GM12878 (cell line): ENCODE measurements around the gene LIMS1. TPM values are rescaled to one million over a fixed set of nuclear protein-coding genes. Genes with fewer than 3 reads are reported as not detected.

ENCODE experiments used
- ATAC-seq: fragments of 200-7000 bp; cut with Tn5 transposase; 3 replicates; pipeline ENCODE4 v1.9.1; 2020; ENCODE audit warnings: mild to moderate bottlenecking, moderate library complexity
- BruUV-seq: library from RNA; stranded (reverse); fragments of 400-500 nt; replicated peaks from 2 replicates; lab custom pipeline; 2021; lab: Mats Ljungman, UMichigan
- CTCF ChIA-PET: fragments of 300-600 bp; sonication (Branson Sonifier 250); formaldehyde crosslinking; extraction: SDS; loops from one replicate; lab custom pipeline; 2021; ENCODE audit warnings: inconsistent platforms; lab: Yijun Ruan, JAX
- POLR2A ChIA-PET: fragments of 350-600 bp; formaldehyde crosslinking; extraction: SDS; loops from one replicate; lab custom pipeline; 2021; ENCODE audit warnings: inconsistent platforms; lab: Charles Lee
- RAD21 ChIA-PET: fragments of 300-600 bp; sonication (Branson Sonifier 250); formaldehyde crosslinking; loops from one replicate; lab custom pipeline; 2023; ENCODE audit warnings: antibody characterized with exemption; ENCODE audit not compliant: unreplicated experiment; lab: Charles Lee
- SMC1A ChIA-PET: fragments of 300-600 bp; sonication (Branson Sonifier 250); formaldehyde crosslinking; loops from one replicate; lab custom pipeline; 2023; ENCODE audit not compliant: unreplicated experiment, uncharacterized antibody; lab: Charles Lee
- DNase-seq: peaks from one replicate; pipeline ENCODE4 v3.0.0-alpha.2; 2011; ENCODE audit warnings: low read depth, low spot score
- FAIRE-seq: peaks from 3 replicates; lab custom pipeline; 2011; peaks lifted over from hg19 to GRCh38; lab: Jason Lieb, UNC
- H2AFZ ChIP-seq: 2 replicates; pipeline ENCODE4 v1.6.0; 2011; ENCODE audit warnings: low read depth, low read length, control low read depth; ENCODE audit not compliant: control insufficient read depth
- H3K27ac ChIP-seq: 2 replicates; pipeline ENCODE4 v1.5.1; 2011; ENCODE audit warnings: control low read depth; ENCODE audit not compliant: control insufficient read depth, insufficient read depth
- H3K27me3 ChIP-seq, 2 experiments: replicated peaks in 1 of 2; 2 replicates each; pipeline versions ENCODE4 v1.6.0 to v1.6.1; 2011; ENCODE audit warnings: low read length in 1 of 2; ENCODE audit not compliant: control insufficient read depth in 2 of 2, insufficient read depth in 2 of 2
- H3K36me3 ChIP-seq, 2 experiments: 2 replicates each; pipeline ENCODE4 v1.5.1; 2011; ENCODE audit warnings: low read length in 1 of 2; ENCODE audit not compliant: control insufficient read depth in 2 of 2, insufficient read depth in 2 of 2
- H3K4me1 ChIP-seq: 2 replicates; pipeline ENCODE4 v1.6.1; 2011; ENCODE audit warnings: mild to moderate bottlenecking, low read length, moderate library complexity, mixed read lengths; ENCODE audit not compliant: control insufficient read depth, insufficient read depth
- H3K4me2 ChIP-seq: 2 replicates; pipeline ENCODE4 v1.6.0; 2011; ENCODE audit warnings: control low read depth; ENCODE audit not compliant: control insufficient read depth, insufficient read depth
- H3K4me3 ChIP-seq: fragments of 200-600 bp; sonication (generic); 2 replicates; pipeline ENCODE4 v1.5.1; 2016
- H3K79me2 ChIP-seq: 2 replicates; pipeline ENCODE4 v1.6.0; 2011; ENCODE audit warnings: low read length; ENCODE audit not compliant: control insufficient read depth, insufficient read depth
- H3K9ac ChIP-seq: 2 replicates; pipeline ENCODE4 v1.8.0; 2011; ENCODE audit warnings: low read length, control low read depth, mixed read lengths; ENCODE audit not compliant: control insufficient read depth, insufficient read depth
- H3K9me3 ChIP-seq: replicated peaks from 3 replicates; pipeline ENCODE4 v1.5.1; 2011; ENCODE audit warnings: mild to moderate bottlenecking, low read length; ENCODE audit not compliant: control insufficient read depth, insufficient read depth
- H4K20me1 ChIP-seq: 2 replicates; pipeline ENCODE4 v1.6.0; 2011; ENCODE audit not compliant: control insufficient read depth, insufficient read depth
- EZH2 ChIP-seq: IDR thresholded peaks from 2 replicates; pipeline ENCODE4 v1.6.1; 2012; ENCODE audit warnings: low read depth, mild to moderate bottlenecking, control low read depth, inconsistent platforms, low read length, borderline replicate concordance; ENCODE audit not compliant: control insufficient read depth
- FOXK2 ChIP-seq: fragments of 450-650 bp; IDR thresholded peaks from 2 replicates; pipeline ENCODE4 v1.6.1; 2017; ENCODE audit warnings: mild to moderate bottlenecking, moderate library complexity
- POLR2AphosphoS2 ChIP-seq: IDR thresholded peaks from 2 replicates; pipeline ENCODE4 v1.6.1; 2011; ENCODE audit warnings: low read depth, mild to moderate bottlenecking, low read length, improper control_type of control experiment, moderate library complexity
- SIX5 ChIP-seq: IDR thresholded peaks from 2 replicates; pipeline ENCODE4 v1.6.1; 2011; ENCODE audit warnings: mild to moderate bottlenecking, low read depth, low read length, moderate library complexity; ENCODE audit not compliant: severe bottlenecking
- SMAD1 ChIP-seq: fragments of 450-650 bp; IDR thresholded peaks from 2 replicates; pipeline ENCODE4 v1.6.1; 2018; ENCODE audit warnings: mild to moderate bottlenecking, low read depth; ENCODE audit not compliant: partially characterized antibody
- SMARCA5 ChIP-seq: fragments of 450-650 bp; IDR thresholded peaks from 2 replicates; pipeline ENCODE4 v1.6.1; 2017; ENCODE audit warnings: mild to moderate bottlenecking
- WGBS: methylation state at CpG from one replicate; pipeline ENCODE4 v1.1.6; 2016; ENCODE audit warnings: low lambda C conversion rate; ENCODE audit not compliant: insufficient replicate concordance, insufficient coverage; ENCODE audit errors: missing lambda C conversion rate; 5-methylcytosine and 5-hydroxymethylcytosine counted together
- in situ Hi-C: fragments of 300-500 bp; cut with MboI; formaldehyde crosslinking; loops from 9 replicates; pipeline ENCODE4 v1.14.3; 2018; ENCODE audit warnings: mixed read lengths
- intact Hi-C: fragments of 100-400 bp; cut with micrococcal nuclease; formaldehyde crosslinking; loops from one replicate; pipeline ENCODE4 v1.14.2; 2022; ENCODE audit not compliant: unreplicated experiment
- polyA plus RNA-seq, 11 experiments: library from polyadenylated mRNA; depleted of rRNA in 4 of 11; unstranded in 6 of 11; stranded (reverse) in 5 of 11; fragments of >200 nt; fragmentation: Nextera tagmentation in 4 of 11; fragmentation: Illumina TruSeq in 1 of 11; extraction: Ambion mirVana in 4 of 11; extraction: Trizol in 1 of 11; gene quantifications; 1 replicate in 1 of 11; 2 replicates in 10 of 11; pipeline versions ENCODE4 v1.2.1 to v1.2.3, GENCODE V29; 2011 to 2016; ENCODE audit warnings: inconsistent platforms in 2 of 11, missing spikeins in 2 of 11, low read depth in 1 of 11
- total RNA-seq, 4 experiments: library from RNA; depleted of rRNA in 3 of 4; stranded (reverse); fragments of >200 nt in 3 of 4; fragmentation: Illumina TruSeq in 1 of 4; extraction: Trizol in 1 of 4; gene quantifications; 2 replicates each; pipeline versions ENCODE4 v1.2.1 to v1.2.3, GENCODE V29; 2013 to 2021
- TF ChIP-seq, protein P1 (sequence below): fragments of 450-650 bp; formaldehyde crosslinking; IDR thresholded peaks from 2 replicates; pipeline ENCODE4 v1.5.0; 2022; ENCODE audit warnings: mild to moderate bottlenecking, missing genetic modification characterization
- TF ChIP-seq, protein P2 (sequence below): fragments of 450-650 bp; conservative IDR thresholded peaks from 2 replicates; pipeline ENCODE4 v1.6.1; 2017; ENCODE audit warnings: mild to moderate bottlenecking, moderate library complexity
- TF ChIP-seq, protein P3 (sequence below), 3 experiments: IDR thresholded peaks in 2 of 3; conservative IDR thresholded peaks in 1 of 3; 2 replicates each; pipeline ENCODE4 v1.5.1; 2011; ENCODE audit warnings: low read depth in 3 of 3, low read length in 3 of 3, mild to moderate bottlenecking in 3 of 3, control low read depth in 2 of 3, moderate library complexity in 2 of 3, inconsistent platforms in 1 of 3, mixed read lengths in 1 of 3; ENCODE audit not compliant: control insufficient read depth in 2 of 3, insufficient read depth in 1 of 3; ENCODE audit errors: extremely low read depth in 1 of 3
- TF ChIP-seq, protein P4 (sequence below): fragments of 450-650 bp; IDR thresholded peaks from 2 replicates; pipeline ENCODE4 v1.6.1; 2017; ENCODE audit warnings: antibody characterized with exemption, mild to moderate bottlenecking, moderate library complexity

The LIMS1 gene
- total and polyA plus RNA-seq, 10 of the 15 experiments (the other 5 are each of a cell fraction or from before 2014, with no cell fraction given): 15.7 to 98.1 (median 43.9) TPM

DNA sequence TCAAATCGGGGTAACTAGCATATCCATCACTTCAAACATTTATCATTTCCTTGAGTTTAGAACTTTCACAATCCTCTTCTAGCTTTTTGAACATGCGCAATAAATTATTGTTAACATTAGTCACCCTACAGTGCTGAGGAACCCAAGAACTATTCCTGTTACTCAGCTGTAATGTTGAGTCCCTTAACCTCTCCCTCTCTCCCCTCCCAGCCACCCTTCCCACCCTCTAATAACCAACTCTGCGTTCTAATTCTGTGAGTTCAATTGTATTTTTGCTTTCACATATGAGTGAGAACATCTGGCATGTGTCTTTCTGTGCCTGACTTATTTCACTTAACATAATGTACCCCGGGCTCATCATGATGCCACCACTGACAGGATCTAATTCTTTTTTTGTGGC is 106.5 kb downstream of the LIMS1 start (continued):
- TF ChIP-seq, protein P1, sequence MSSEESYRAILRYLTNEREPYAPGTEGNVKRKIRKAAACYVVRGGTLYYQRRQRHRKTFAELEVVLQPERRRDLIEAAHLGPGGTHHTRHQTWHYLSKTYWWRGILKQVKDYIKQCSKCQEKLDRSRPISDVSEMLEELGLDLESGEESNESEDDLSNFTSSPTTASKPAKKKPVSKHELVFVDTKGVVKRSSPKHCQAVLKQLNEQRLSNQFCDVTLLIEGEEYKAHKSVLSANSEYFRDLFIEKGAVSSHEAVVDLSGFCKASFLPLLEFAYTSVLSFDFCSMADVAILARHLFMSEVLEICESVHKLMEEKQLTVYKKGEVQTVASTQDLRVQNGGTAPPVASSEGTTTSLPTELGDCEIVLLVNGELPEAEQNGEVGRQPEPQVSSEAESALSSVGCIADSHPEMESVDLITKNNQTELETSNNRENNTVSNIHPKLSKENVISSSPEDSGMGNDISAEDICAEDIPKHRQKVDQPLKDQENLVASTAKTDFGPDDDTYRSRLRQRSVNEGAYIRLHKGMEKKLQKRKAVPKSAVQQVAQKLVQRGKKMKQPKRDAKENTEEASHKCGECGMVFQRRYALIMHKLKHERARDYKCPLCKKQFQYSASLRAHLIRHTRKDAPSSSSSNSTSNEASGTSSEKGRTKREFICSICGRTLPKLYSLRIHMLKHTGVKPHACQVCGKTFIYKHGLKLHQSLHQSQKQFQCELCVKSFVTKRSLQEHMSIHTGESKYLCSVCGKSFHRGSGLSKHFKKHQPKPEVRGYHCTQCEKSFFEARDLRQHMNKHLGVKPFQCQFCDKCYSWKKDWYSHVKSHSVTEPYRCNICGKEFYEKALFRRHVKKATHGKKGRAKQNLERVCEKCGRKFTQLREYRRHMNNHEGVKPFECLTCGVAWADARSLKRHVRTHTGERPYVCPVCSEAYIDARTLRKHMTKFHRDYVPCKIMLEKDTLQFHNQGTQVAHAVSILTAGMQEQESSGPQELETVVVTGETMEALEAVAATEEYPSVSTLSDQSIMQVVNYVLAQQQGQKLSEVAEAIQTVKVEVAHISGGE: no peak
- TF ChIP-seq, all 136 proteins: peak for 0

DNA sequence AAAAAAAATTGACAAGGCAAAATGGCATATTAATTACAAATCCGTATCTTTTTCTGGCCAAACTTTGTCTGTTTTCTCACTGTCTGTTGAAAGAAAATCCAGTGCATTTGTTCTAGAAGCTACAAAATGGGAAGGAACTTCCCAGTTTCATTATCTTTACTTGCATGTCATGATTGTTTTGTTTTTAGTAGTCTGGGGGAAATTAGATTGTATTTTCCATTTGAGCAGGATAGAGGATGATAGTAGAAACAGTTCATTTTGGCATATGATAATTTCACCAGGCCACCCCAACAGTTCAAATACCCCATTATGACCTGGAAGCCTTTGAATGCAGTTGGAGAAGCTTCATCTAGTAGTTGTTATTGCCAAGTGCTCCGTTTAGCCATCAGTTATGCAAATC is 107.5 kb downstream of the LIMS1 start:
- no peak for FAIRE-seq
- DNase-seq: no peak
- H3K27me3 ChIP-seq: no peaks in the 10 kb centered on the region
- H3K9me3 ChIP-seq: no peaks in the 10 kb centered on the region; the same call in 2 of the 3 replicates
- ChIA-PET SMC1A (interaction anchor here (0.8 to 23.9 kb wide), 10 partner anchors 8 to 96 kb away, joined by 3 to 800 read pairs (median 5); no protein-coding TSS in a partner anchor), RAD21 (interaction anchor here (0.7 to 2.4 kb wide), 2 partner anchors 30 to 35 kb away, joined by 3 to 7 read pairs; no protein-coding TSS in a partner anchor), CTCF (interaction anchor here (1.3 to 10.4 kb wide), 3 partner anchors 18 to 82 kb away, joined by 3 to 161 read pairs (median 5); no protein-coding TSS in a partner anchor), POLR2A (interaction anchor here (0.8 kb wide), 2 partner anchors 36 to 190 kb away, joined by 3 to 4 read pairs; no protein-coding TSS in a partner anchor)
- H3K79me2 ChIP-seq: peaks cover 1% of the 10 kb centered on the region; the same call in 1 of the 2 replicates
- peaks cover 9% of the 10 kb centered on the region for H3K4me1 ChIP-seq
- no peak for ATAC-seq
- no peaks in the 10 kb centered on the region for H4K20me1 ChIP-seq
- WGBS: 50% methylated on average over 2 of the region's 2 CpGs
- H3K4me3 ChIP-seq: no peak overlapping the region
- no TSS peak for BruUV-seq
- no peak overlapping the region for H2AFZ ChIP-seq
- no peak overlapping the region for H3K9ac ChIP-seq
- H3K36me3 ChIP-seq: no peaks in the 10 kb centered on the region; a peak in 1 of 4 replicates
- in situ Hi-C loops: no loop called here
- H3K27ac ChIP-seq: no peak overlapping the region
- H3K4me2 ChIP-seq: no peak overlapping the region
- intact Hi-C loops: no loop called here
- TF ChIP-seq FOXK2 (no peak), EZH2 (no peak), POLR2AphosphoS2 (no peak), SIX5 (no peak), SMAD1 (no peak), SMARCA5 (no peak)
- TF ChIP-seq, protein P2, sequence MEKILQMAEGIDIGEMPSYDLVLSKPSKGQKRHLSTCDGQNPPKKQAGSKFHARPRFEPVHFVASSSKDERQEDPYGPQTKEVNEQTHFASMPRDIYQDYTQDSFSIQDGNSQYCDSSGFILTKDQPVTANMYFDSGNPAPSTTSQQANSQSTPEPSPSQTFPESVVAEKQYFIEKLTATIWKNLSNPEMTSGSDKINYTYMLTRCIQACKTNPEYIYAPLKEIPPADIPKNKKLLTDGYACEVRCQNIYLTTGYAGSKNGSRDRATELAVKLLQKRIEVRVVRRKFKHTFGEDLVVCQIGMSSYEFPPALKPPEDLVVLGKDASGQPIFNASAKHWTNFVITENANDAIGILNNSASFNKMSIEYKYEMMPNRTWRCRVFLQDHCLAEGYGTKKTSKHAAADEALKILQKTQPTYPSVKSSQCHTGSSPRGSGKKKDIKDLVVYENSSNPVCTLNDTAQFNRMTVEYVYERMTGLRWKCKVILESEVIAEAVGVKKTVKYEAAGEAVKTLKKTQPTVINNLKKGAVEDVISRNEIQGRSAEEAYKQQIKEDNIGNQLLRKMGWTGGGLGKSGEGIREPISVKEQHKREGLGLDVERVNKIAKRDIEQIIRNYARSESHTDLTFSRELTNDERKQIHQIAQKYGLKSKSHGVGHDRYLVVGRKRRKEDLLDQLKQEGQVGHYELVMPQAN: no peak
- TF ChIP-seq, protein P3, sequence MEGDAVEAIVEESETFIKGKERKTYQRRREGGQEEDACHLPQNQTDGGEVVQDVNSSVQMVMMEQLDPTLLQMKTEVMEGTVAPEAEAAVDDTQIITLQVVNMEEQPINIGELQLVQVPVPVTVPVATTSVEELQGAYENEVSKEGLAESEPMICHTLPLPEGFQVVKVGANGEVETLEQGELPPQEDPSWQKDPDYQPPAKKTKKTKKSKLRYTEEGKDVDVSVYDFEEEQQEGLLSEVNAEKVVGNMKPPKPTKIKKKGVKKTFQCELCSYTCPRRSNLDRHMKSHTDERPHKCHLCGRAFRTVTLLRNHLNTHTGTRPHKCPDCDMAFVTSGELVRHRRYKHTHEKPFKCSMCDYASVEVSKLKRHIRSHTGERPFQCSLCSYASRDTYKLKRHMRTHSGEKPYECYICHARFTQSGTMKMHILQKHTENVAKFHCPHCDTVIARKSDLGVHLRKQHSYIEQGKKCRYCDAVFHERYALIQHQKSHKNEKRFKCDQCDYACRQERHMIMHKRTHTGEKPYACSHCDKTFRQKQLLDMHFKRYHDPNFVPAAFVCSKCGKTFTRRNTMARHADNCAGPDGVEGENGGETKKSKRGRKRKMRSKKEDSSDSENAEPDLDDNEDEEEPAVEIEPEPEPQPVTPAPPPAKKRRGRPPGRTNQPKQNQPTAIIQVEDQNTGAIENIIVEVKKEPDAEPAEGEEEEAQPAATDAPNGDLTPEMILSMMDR (IDR thresholded peaks at IDR 0.05 in 2 of 3, conservative IDR thresholded peaks at IDR 0.05 in 1 of 3; ENCODE audit: control insufficient read depth in 2 of 3, extremely low read depth in 1 of 3, insufficient read depth in 1 of 3, low read depth in 3 of 3, low read length in 3 of 3): no peak
- TF ChIP-seq, protein P4, sequence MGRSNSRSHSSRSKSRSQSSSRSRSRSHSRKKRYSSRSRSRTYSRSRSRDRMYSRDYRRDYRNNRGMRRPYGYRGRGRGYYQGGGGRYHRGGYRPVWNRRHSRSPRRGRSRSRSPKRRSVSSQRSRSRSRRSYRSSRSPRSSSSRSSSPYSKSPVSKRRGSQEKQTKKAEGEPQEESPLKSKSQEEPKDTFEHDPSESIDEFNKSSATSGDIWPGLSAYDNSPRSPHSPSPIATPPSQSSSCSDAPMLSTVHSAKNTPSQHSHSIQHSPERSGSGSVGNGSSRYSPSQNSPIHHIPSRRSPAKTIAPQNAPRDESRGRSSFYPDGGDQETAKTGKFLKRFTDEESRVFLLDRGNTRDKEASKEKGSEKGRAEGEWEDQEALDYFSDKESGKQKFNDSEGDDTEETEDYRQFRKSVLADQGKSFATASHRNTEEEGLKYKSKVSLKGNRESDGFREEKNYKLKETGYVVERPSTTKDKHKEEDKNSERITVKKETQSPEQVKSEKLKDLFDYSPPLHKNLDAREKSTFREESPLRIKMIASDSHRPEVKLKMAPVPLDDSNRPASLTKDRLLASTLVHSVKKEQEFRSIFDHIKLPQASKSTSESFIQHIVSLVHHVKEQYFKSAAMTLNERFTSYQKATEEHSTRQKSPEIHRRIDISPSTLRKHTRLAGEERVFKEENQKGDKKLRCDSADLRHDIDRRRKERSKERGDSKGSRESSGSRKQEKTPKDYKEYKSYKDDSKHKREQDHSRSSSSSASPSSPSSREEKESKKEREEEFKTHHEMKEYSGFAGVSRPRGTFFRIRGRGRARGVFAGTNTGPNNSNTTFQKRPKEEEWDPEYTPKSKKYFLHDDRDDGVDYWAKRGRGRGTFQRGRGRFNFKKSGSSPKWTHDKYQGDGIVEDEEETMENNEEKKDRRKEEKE: no peak
